ENCODE data around the gene PIK3CG.
"Not testable (repeated sequence)": the region's sequence is repeated elsewhere in the genome, so short reads cannot be mapped to it uniquely, and the experiment has no call there.

The PIK3CG gene

GRCh38 chr7:106887421-106887820, 22.3 kb downstream of the PIK3CG start:
- no peak for DNase-seq (ENCODE audit: low spot score)

GRCh38 chr7:106888204-106888603, 23.1 kb downstream of the PIK3CG start:
- no peak for DNase-seq (ENCODE audit: low spot score)

- DNase-seq (ENCODE audit: low spot score) = no peak
These were observed 25.9 kb downstream of the PIK3CG start for GRCh38 chr7:106890952-106891351.

- DNase-seq (ENCODE audit: low spot score) = no peak
These were observed 26.7 kb downstream of the PIK3CG start for GRCh38 chr7:106891548-106892410.

- DNase-seq (ENCODE audit: low spot score) = no peak
These were observed 28.5 kb downstream of the PIK3CG start for GRCh38 chr7:106893591-106893990.

DNA sequence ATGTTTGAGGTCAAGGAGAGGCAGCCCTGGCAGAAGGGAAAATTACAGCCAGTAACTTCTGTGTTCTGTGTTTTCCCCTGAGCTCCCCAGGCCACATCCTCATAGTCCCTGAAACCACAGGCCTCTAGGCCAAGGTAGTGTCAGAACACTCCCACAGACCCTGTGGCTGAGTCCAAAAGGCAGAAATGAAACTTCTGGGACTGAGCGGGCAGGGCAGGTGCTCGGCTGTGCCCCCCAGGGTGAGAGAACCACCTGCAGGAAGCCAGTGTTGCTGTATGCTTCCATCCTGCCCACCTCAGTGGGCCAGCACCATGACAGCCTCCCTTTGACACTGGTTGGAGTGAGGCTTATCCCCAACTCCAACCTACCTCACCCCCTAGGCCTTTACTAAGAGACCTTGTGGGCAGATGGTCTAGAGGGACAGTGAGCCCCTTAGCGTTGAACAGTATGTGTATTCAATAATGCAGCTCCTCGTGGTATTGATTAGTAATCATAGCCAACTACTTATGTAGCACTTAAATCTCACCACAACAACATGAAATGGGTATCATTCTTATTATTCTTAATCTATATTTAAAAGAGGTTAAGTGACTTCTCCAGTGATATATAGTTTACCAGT, 30.3 kb downstream of the PIK3CG start:
- no peak for DNase-seq (ENCODE audit: low spot score)

GRCh38 chr7:106896231-106896630, 31.1 kb downstream of the PIK3CG start:
- DNase-seq (ENCODE audit: low spot score) = no peak

- DNase-seq (ENCODE audit: low spot score) = not testable (repeated sequence)
These were observed 32.5 kb downstream of the PIK3CG start for GRCh38 chr7:106897553-106897952.

DNA sequence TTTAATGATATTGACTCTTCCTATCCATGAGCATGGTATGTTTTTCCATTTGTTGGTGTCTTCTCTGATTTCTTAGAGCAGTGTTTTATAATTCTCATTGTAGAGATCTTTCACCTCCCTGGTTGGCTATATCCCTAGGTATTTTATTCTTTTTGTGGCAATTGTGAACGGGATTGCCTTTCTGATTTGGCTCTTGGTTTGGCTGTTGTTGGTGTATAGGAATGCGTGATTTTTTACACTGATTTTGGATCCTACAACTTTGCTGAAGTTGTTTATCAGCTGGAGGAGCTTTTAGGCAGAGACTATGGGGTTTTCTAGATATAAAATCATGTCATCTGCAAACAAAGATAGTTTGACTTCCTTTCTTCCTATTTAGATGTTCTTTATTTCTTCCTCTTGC, 33.9 kb downstream of the PIK3CG start:
- DNase-seq (ENCODE audit: low spot score) = not testable (repeated sequence)

DNA sequence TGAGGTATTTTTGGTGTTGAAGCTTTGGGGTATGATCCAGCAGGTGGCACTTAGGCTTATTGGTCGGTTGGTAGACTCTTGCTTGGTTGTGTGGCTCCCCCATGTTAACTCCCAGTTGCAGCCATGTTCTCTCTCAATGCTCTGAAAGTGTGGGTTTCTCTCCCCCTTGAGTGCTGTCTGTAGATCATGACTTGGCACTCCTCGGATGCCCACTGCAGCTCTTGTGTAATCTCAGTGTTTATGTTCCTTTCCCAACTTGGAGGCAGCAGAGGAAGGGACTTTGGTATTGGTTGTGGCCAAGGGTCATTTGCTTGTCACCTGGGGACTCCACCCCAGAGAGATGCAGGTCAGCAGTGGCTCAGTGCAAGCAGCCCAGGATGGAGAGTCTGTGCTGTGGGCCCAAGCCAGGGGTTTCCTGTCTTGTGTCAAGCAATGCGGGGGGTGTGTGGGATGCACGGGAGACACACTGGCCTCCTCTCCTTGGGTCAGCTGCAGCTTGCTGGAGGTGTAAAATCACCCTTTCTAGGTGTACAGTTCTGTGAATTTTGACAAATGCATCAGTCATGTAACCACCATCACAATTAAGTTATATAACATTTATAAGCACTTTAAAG, 36.9 kb downstream of the PIK3CG start:
- no peak for DNase-seq (ENCODE audit: low spot score)

DNA sequence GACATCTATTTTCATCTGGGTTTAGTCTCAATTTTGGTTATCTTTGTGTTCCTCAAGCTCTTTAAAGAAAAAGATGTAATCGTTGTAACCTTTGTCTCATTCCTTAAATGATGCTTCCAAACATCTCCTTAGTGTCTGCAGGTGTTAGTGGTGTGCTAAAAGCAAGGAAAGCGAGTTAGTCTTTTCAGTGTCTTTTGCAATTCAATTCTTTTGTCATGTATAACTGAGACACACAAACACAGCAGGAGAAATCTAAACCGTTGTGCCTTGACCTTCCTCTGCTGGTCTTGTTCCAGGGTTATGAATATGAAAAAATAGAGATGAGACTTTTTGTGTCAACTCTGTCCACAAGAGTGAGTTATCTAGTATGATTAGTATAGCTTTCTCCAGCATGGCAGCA, 40.7 kb downstream of the PIK3CG start:
- no peak for DNase-seq (ENCODE audit: low spot score)

DNA sequence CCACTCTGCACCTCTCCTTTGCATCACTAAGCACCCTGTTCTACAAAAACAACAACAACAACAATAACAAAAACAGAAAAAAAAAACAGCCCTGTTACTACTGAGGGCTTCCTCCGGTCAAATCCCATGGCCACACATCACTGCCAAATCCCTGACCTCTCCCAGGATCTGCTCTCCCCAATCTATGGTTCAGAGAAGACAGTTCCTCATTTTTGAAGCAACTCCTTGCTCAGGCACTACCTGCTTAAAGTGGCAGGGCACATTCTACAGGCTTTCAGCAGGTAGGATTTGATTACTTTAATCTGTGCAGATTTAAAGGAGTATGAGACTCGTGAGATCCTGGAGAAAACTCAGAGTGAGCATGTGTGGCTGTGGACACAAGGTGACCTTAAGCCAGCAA, 46.9 kb downstream of the PIK3CG start:
- no peak for DNase-seq (ENCODE audit: low spot score)

GRCh38 chr7:106914018-106914607, 49.0 kb downstream of the PIK3CG start:
- DNase-seq (ENCODE audit: low spot score) = no peak

DNA sequence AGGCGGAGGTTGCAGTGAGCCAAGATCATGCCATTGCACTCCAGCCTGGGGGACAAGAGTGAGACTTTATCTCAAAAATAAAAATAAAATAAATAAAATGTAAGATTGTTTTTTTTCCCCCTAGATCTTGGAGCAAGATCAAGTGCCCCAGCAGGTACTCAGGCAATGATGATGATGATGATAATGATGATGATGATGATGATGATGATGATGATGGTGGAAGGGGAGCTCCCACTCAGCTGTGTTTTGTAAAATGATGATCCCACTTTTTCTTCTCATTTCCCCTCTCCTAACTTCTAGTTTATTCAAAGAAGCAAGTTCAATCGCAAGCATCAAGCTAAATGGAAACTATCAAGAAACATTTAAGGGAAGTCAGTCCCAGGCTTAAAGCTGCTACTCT, 50.3 kb downstream of the PIK3CG start:
- DNase-seq (ENCODE audit: low spot score) = no peak

GRCh38 chr7:106915873-106916272, 50.8 kb downstream of the PIK3CG start:
- no peak for DNase-seq (ENCODE audit: low spot score)

GRCh38 chr7:106916679-106917078, 51.6 kb downstream of the PIK3CG start:
- DNase-seq (ENCODE audit: low spot score) = no peak

GRCh38 chr7:106918991-106919390, 53.9 kb downstream of the PIK3CG start:
- DNase-seq (ENCODE audit: low spot score) = no peak

GRCh38 chr7:106924468-106924867, 59.4 kb downstream of the PIK3CG start:
- not testable (repeated sequence) for DNase-seq (ENCODE audit: low spot score)

- no peak for DNase-seq (ENCODE audit: low spot score)
These were observed 61.8 kb downstream of the PIK3CG start for GRCh38 chr7:106926892-106927291.

GRCh38 chr7:106927536-106927935, 62.5 kb downstream of the PIK3CG start:
- DNase-seq (ENCODE audit: low spot score) = no peak

GRCh38 chr7:106929616-106930015, 64.5 kb downstream of the PIK3CG start:
- not testable (repeated sequence) for DNase-seq (ENCODE audit: low spot score)

- DNase-seq (ENCODE audit: low spot score) = no peak
These were observed 71.2 kb downstream of the PIK3CG start for GRCh38 chr7:106936236-106936635.

GRCh38 chr7:106938122-106938521, 73.0 kb downstream of the PIK3CG start:
- not testable (repeated sequence) for DNase-seq (ENCODE audit: low spot score)
